GM18870 (cell line): Measurements from ENCODE around the gene MAGEA3.
"Not testable (repeated sequence)": the region's sequence is repeated elsewhere in the genome, so short reads cannot be mapped to it uniquely, and the experiment has no call there.

Experiments used
- ATAC-seq: cut with Tn5 transposase; IDR thresholded peaks from one replicate; pipeline ENCODE4 v1.9.1; 2021; ENCODE audit warnings: moderate library complexity; ENCODE audit not compliant: unreplicated experiment

Gene MAGEA3

DNA sequence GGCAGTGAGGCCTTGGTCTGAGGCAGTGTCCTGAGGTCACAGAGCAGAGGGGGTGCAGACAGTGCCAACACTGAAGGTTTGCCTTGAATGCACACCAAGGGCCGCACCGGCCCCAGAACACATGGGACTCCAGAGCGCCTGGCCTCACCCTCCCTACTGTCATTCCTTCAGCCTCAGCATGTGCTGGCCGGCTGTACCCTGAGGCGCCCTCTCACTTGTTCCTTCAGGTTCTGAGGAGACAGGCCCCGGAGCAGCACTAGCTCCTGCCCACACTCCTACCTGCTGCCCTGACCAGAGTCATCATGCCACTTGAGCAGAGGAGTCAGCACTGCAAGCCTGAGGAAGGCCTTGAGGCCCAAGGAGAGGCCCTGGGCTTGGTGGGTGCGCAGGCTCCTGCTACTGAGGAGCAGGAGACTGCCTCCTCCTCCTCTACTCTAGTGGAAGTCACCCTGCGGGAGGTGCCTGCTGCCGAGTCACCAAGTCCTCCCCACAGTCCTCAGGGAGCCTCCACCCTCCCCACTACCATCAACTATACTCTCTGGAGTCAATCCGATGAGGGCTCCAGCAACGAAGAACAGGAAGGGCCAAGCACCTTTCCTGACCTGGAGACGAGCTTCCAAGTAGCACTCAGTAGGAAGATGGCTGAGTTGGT is 37.4 kb downstream of the MAGEA3 start:
- no peak for ATAC-seq

GRCh38 chrX:152736528-152736927 is 37.9 kb downstream of the MAGEA3 start:
- ATAC-seq: not testable (repeated sequence)

- ATAC-seq: no peak
These were observed 40.0 kb downstream of the MAGEA3 start for GRCh38 chrX:152738560-152738959.
